K562 (cell line): ENCODE measurements around the gene BCAP31. TPM values are rescaled to one million over a fixed set of nuclear protein-coding genes. Genes with fewer than 3 reads are reported as not detected.

Experiments
- ATAC-seq: fragments of 200-7000 bp; cut with Tn5 transposase; 3 replicates; pipeline ENCODE4 v1.9.1; 2020; ENCODE audit warnings: moderate library complexity
- BruUV-seq: library from RNA; stranded (reverse); fragments of 400-500 nt; replicated peaks from 2 replicates; lab custom pipeline; 2021; lab: Mats Ljungman, UMichigan
- CTCF ChIA-PET: fragments of 300-600 bp; formaldehyde crosslinking; extraction: SDS; loops from one replicate; lab custom pipeline; 2021; ENCODE audit warnings: low intra/inter-chr PET ratio; lab: Yijun Ruan, JAX
- POLR2A ChIA-PET: fragments of 300-600, 350-650 bp; sonication (Branson Sonifier 250); formaldehyde crosslinking; extraction: SDS; loops from one replicate; lab custom pipeline; 2021; ENCODE audit warnings: antibody characterized with exemption, inconsistent platforms; lab: Yijun Ruan, JAX
- DNase-seq, 4 experiments: peaks; one replicate each; pipeline versions ENCODE4 v3.0.0 to v3.0.0-alpha.2; 2011 to 2018; ENCODE audit warnings: low spot score in 3 of 4, mixed read lengths in 3 of 4; ENCODE audit errors: extremely low read depth in 1 of 4
- FAIRE-seq: peaks from 2 replicates; lab custom pipeline; 2011; peaks lifted over from hg19 to GRCh38; lab: Jason Lieb, UNC
- H2AFZ ChIP-seq: 2 replicates; pipeline ENCODE4 v1.6.0; 2011; ENCODE audit warnings: low read depth, low read length, control low read depth, inconsistent platforms
- H3K27ac ChIP-seq: fragments of 200-600 bp; 3 replicates; pipeline ENCODE4 v1.8.0; 2011; ENCODE audit warnings: low read depth, mild to moderate bottlenecking, control low read depth, inconsistent platforms, low read length, moderate library complexity, mixed read lengths; ENCODE audit errors: extremely low read depth
- H3K27me3 ChIP-seq, 2 experiments: fragments of 300-600 bp in 1 of 2; 2 replicates in 1 of 2; 3 replicates in 1 of 2; pipeline versions ENCODE4 v1.6.0 to v1.8.0; 2011; ENCODE audit warnings: inconsistent platforms in 2 of 2, low read length in 2 of 2, mild to moderate bottlenecking in 1 of 2, mixed read lengths in 1 of 2, moderate library complexity in 1 of 2; ENCODE audit not compliant: control insufficient read depth in 2 of 2, insufficient read depth in 2 of 2
- H3K36me3 ChIP-seq: fragments of 300-600 bp; 3 replicates; pipeline ENCODE4 v1.8.0; 2011; ENCODE audit warnings: mild to moderate bottlenecking, low read length, inconsistent platforms; ENCODE audit not compliant: control insufficient read depth, insufficient read depth
- H3K4me1 ChIP-seq, 2 experiments: fragments of 200-600 bp in 1 of 2; replicated peaks in 1 of 2; 2 replicates in 1 of 2; 3 replicates in 1 of 2; pipeline versions ENCODE4 v1.5.1 to v1.8.0; 2011; ENCODE audit warnings: inconsistent platforms in 2 of 2, low read length in 2 of 2, mild to moderate bottlenecking in 1 of 2, mixed read lengths in 1 of 2, moderate library complexity in 1 of 2; ENCODE audit not compliant: control insufficient read depth in 2 of 2, insufficient read depth in 2 of 2
- H3K4me2 ChIP-seq: 2 replicates; pipeline ENCODE4 v1.6.1; 2011; ENCODE audit warnings: low read length, control low read depth, inconsistent platforms, mixed read lengths; ENCODE audit not compliant: insufficient read depth
- H3K4me3 ChIP-seq: fragments of 200-600 bp; sonication (generic), shearing (Covaris generic); 2 replicates; pipeline ENCODE4 v1.5.1; 2016; ENCODE audit warnings: control low read depth, inconsistent platforms
- H3K79me2 ChIP-seq: fragments of 200-600 bp; 3 replicates; pipeline ENCODE4 v1.8.0; 2011; ENCODE audit warnings: low read length, inconsistent platforms; ENCODE audit not compliant: control insufficient read depth, insufficient read depth
- H3K9ac ChIP-seq, 2 experiments: 2 replicates each; pipeline versions ENCODE4 v1.6.0 to v1.6.1; 2011; ENCODE audit warnings: low read depth in 2 of 2, low read length in 2 of 2, control low read depth in 1 of 2, inconsistent platforms in 1 of 2, mild to moderate bottlenecking in 1 of 2, mixed read lengths in 1 of 2; ENCODE audit not compliant: insufficient read depth in 1 of 2
- H3K9me1 ChIP-seq: one replicate; pipeline ENCODE4 v1.6.0; 2011; ENCODE audit warnings: inconsistent platforms, mild to moderate bottlenecking, low read length, moderate library complexity; ENCODE audit not compliant: control insufficient read depth, insufficient read depth
- H3K9me3 ChIP-seq: replicated peaks from 2 replicates; pipeline ENCODE4 v1.5.1; 2011; ENCODE audit warnings: low read depth, low read length, inconsistent platforms; ENCODE audit not compliant: control insufficient read depth, insufficient read depth
- H4K20me1 ChIP-seq: replicated peaks from 2 replicates; pipeline ENCODE4 v1.6.1; 2011; ENCODE audit warnings: low read length, inconsistent platforms, mixed read lengths; ENCODE audit not compliant: control insufficient read depth, insufficient read depth
- PRMT5 ChIP-seq: sonication (generic); formaldehyde crosslinking; IDR thresholded peaks from 2 replicates; pipeline ENCODE4 v1.5.0; 2020; ENCODE audit warnings: missing genetic modification reagents
- RAD21 ChIP-seq, 2 experiments: fragments of 250-450 bp in 1 of 2; fragments of 450-650 bp in 1 of 2; sonication (Bioruptor Pico) in 1 of 2; formaldehyde crosslinking in 1 of 2; IDR thresholded peaks in 1 of 2; conservative IDR thresholded peaks in 1 of 2; 2 replicates each; pipeline versions ENCODE4 v1.4.0 to v1.8.0; 2020 to 2022; ENCODE audit warnings: mild to moderate bottlenecking in 2 of 2, moderate library complexity in 1 of 2
- ZNF41 ChIP-seq: fragments of 250-450 bp; sonication (Bioruptor Pico); conservative IDR thresholded peaks from 2 replicates; pipeline ENCODE4 v1.4.0; 2020; ENCODE audit warnings: mild to moderate bottlenecking
- WGBS: fragments of 100-300 bp; shearing (Covaris generic); methylation state at CpG from one replicate; pipeline ENCODE4 v1.1.6; 2016; ENCODE audit warnings: low coverage, mixed read lengths; ENCODE audit not compliant: insufficient coverage; ENCODE audit errors: missing lambda C conversion rate; 5-methylcytosine and 5-hydroxymethylcytosine counted together
- in situ Hi-C: fragments of 300-500 bp; cut with MboI; formaldehyde crosslinking; loops from 4 replicates; pipeline ENCODE4 v1.15.0; 2018; ENCODE audit warnings: inconsistent platforms, mixed read lengths
- intact Hi-C: fragments of 100-400 bp; cut with micrococcal nuclease; formaldehyde crosslinking; loops from 2 replicates; pipeline ENCODE4 v1.14.2; 2022
- polyA plus RNA-seq, 8 experiments: library from polyadenylated mRNA; depleted of rRNA in 4 of 8; stranded (reverse) in 5 of 8; unstranded in 3 of 8; fragments of >200 nt; fragmentation: Nextera tagmentation in 2 of 8; fragmentation: Illumina TruSeq in 1 of 8; extraction: Ambion mirVana in 2 of 8; extraction: Trizol in 1 of 8; gene quantifications; 2 replicates each; pipeline versions ENCODE4 v1.2.1 to v1.2.3, GENCODE V29; 2011 to 2014; ENCODE audit warnings: inconsistent platforms in 1 of 8, missing spikeins in 1 of 8
- total RNA-seq, 7 experiments: library from RNA; depleted of rRNA in 6 of 7; stranded (reverse); fragments of >200 nt in 6 of 7; fragmentation: Illumina TruSeq in 2 of 7; extraction: Trizol in 2 of 7; gene quantifications; 2 replicates each; pipeline versions ENCODE4 v1.2.1 to v1.2.3, GENCODE V29; 2011 to 2021; ENCODE audit warnings: low replicate concordance in 1 of 7
- TF ChIP-seq, protein P1 (sequence below): fragments of 150-350 bp; IDR thresholded peaks from 2 replicates; pipeline ENCODE4 v1.6.1; 2014; ENCODE audit warnings: low read depth, mild to moderate bottlenecking, low read length, borderline replicate concordance

Gene BCAP31
- total and polyA plus RNA-seq, 9 of the 15 experiments (the other 6 are each of a cell fraction or from before 2014, with no cell fraction given) = 156 to 683 (median 188) TPM

- no peaks in the 10 kb centered on the region for H4K20me1 ChIP-seq
- FAIRE-seq (no peak), ATAC-seq (no peak), DNase-seq (no peak)
- peaks cover 18 to 45% of the 10 kb centered on the region in 2 experiments for H3K4me1 ChIP-seq
- no peak overlapping the region for H2AFZ ChIP-seq
- no peaks in the 10 kb centered on the region for H3K9me1 ChIP-seq
- BruUV-seq = no TSS peak
- H3K79me2 ChIP-seq = peaks cover 4% of the 10 kb centered on the region; the same call in 2 of the 3 replicates
- no peak overlapping the region for H3K9ac ChIP-seq
- intact Hi-C loops = no loop called here
- H3K4me2 ChIP-seq = no peak overlapping the region
- H3K27ac ChIP-seq = no peak overlapping the region
- TF ChIP-seq, protein P1, sequence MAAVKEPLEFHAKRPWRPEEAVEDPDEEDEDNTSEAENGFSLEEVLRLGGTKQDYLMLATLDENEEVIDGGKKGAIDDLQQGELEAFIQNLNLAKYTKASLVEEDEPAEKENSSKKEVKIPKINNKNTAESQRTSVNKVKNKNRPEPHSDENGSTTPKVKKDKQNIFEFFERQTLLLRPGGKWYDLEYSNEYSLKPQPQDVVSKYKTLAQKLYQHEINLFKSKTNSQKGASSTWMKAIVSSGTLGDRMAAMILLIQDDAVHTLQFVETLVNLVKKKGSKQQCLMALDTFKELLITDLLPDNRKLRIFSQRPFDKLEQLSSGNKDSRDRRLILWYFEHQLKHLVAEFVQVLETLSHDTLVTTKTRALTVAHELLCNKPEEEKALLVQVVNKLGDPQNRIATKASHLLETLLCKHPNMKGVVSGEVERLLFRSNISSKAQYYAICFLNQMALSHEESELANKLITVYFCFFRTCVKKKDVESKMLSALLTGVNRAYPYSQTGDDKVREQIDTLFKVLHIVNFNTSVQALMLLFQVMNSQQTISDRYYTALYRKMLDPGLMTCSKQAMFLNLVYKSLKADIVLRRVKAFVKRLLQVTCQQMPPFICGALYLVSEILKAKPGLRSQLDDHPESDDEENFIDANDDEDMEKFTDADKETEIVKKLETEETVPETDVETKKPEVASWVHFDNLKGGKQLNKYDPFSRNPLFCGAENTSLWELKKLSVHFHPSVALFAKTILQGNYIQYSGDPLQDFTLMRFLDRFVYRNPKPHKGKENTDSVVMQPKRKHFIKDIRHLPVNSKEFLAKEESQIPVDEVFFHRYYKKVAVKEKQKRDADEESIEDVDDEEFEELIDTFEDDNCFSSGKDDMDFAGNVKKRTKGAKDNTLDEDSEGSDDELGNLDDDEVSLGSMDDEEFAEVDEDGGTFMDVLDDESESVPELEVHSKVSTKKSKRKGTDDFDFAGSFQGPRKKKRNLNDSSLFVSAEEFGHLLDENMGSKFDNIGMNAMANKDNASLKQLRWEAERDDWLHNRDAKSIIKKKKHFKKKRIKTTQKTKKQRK = no peak
- no peak for TF ChIP-seq PRMT5 (CRISPR knock-in tag)
- TF ChIP-seq ZNF41 (CRISPR knock-in tag) = peak; percentile 98
- TF ChIP-seq RAD21 (CRISPR knock-in tag; conservative IDR thresholded peaks at IDR 0.05 in 1 of 2, IDR thresholded peaks at IDR 0.05 in 1 of 2) = no peak
- CTCF ChIA-PET = no interaction called here
- H3K27me3 ChIP-seq = no peaks in the 10 kb centered on the region
- no peak overlapping the region for H3K4me3 ChIP-seq
- in situ Hi-C loops = no loop called here
- H3K9me3 ChIP-seq = 0 out of 2 replicates have a peak, but pooled peaks cover 2% of the 10 kb centered on the region
- 43% methylated on average over 3 of the region's 3 CpGs for WGBS
- H3K36me3 ChIP-seq = no peaks in the 10 kb centered on the region
- POLR2A ChIA-PET = interaction anchor here (0.7 kb wide), 1 partner anchor 34 kb away, joined by 3 read pairs; no protein-coding TSS in a partner anchor
Observed at GRCh38 chrX:153731845-153732215, 7.6 kb upstream of the BCAP31 start.
